Suprapubic skin (tissue), 4 donors: ENCODE results near the gene KLHL17.

Experiments
- CTCF ChIP-seq, 2 donors: fragments of 200-600 bp in 1 of 2; fragments of 450-650 bp in 1 of 2; sonication (generic) in 1 of 2; IDR thresholded peaks; one replicate each; pipeline ENCODE4 v1.5.1; 2016 to 2019; ENCODE audit warnings: antibody characterized with exemption in 2 of 2, mild to moderate bottlenecking in 1 of 2, moderate library complexity in 1 of 2
- EP300 ChIP-seq: sonication (generic); formaldehyde crosslinking; IDR thresholded peaks from one replicate; pipeline ENCODE4 v1.6.1; 2017; ENCODE audit warnings: antibody characterized with exemption
- POLR2A ChIP-seq, 2 donors: fragments of 450-650 bp; IDR thresholded peaks; one replicate each; pipeline ENCODE4 v1.6.1; 2017; ENCODE audit warnings: antibody characterized with exemption in 2 of 2, mild to moderate bottlenecking in 2 of 2, moderate library complexity in 2 of 2
- POLR2AphosphoS5 ChIP-seq, 3 donors: sonication (generic); formaldehyde crosslinking; IDR thresholded peaks; one replicate each; pipeline ENCODE4 v1.6.1; 2017; ENCODE audit warnings: antibody characterized with exemption in 3 of 3

- TF ChIP-seq POLR2A (IDR thresholded peaks at IDR 0.05) (no peak), CTCF (IDR thresholded peaks at IDR 0.05) (no peak), POLR2AphosphoS5 (IDR thresholded peaks at IDR 0.05) (no peak), EP300 (no peak)
Observed at GRCh38 chr1:919271-919872, 41.0 kb upstream of the KLHL17 start.
